ENCODE data around the gene CA5A.
"Not testable (repeated sequence)": the region's sequence is repeated elsewhere in the genome, so short reads cannot be mapped to it uniquely, and the experiment has no call there.

The CA5A gene

GRCh38 chr16:87936375-87937230 lies at the start of gene CA5A:
CA5A (minus strand) TSS chr16:87936529; CDS start chr16:87936450, 79 bp downstream.
- no peak for DNase-seq (ENCODE audit: low spot score)

- not testable (repeated sequence) for DNase-seq (ENCODE audit: low spot score)
Observed at GRCh38 chr16:87985493-87985892, 49.2 kb upstream of the CA5A start.

GRCh38 chr16:87984632-87985267 lies 48.4 kb upstream of the CA5A start:
- no peak for DNase-seq (ENCODE audit: low spot score)

DNA sequence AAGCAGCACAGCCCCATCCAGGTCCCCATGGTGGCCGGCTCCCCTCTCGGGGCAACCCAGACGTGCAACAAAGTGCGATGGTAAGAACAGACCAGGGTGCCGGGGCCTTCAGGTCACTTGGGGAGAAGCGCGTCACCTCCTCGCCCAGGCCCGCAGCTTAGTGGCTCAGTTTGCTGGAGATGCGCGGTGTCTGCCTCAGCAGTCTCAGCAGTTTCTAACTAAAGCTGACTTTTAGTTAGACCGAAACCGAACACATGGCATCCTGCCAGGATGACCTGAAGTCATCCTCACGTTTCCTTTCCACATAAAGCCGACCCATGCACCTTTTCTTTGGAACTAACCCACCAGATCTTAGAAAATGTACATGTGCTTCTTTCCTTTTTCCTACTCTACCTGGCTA lies 47.9 kb upstream of the CA5A start:
- not testable (repeated sequence) for DNase-seq (ENCODE audit: low spot score)

GRCh38 chr16:87983737-87984097 lies 47.4 kb upstream of the CA5A start:
- DNase-seq (ENCODE audit: low spot score): not testable (repeated sequence)

DNA sequence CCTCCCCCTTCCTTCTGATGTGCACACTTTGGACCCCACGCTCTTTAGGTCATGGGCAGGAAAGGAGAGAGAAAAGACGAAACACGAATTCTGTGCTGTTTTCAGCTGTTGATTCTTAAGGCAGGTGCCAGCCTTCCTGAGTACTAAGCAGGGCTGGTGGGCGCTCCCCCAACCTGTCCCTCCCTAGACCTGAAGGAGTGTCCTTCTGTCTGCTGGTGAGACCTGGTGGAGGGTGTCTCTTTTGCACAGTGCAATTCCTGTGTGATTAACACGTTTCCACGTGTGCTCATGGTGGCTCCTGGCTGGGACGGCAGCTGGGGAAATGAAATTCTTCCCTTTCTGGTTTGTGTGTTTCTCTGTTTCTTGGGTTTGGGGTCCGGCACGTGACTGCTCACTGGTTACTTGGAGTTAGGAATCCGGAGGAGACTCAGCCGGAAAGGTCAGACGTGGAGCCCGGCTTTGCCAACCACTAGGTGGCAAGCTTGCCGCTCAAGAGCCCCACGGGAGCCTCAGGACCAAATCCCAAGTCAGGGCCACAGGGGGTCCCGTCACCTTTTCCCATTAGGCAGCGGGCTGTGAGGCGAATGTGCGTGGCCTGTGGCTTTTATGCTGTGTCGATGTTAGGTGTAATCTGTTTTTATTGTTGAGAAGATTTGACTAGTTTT lies 46.9 kb upstream of the CA5A start:
- not testable (repeated sequence) for DNase-seq (ENCODE audit: low spot score)

DNA sequence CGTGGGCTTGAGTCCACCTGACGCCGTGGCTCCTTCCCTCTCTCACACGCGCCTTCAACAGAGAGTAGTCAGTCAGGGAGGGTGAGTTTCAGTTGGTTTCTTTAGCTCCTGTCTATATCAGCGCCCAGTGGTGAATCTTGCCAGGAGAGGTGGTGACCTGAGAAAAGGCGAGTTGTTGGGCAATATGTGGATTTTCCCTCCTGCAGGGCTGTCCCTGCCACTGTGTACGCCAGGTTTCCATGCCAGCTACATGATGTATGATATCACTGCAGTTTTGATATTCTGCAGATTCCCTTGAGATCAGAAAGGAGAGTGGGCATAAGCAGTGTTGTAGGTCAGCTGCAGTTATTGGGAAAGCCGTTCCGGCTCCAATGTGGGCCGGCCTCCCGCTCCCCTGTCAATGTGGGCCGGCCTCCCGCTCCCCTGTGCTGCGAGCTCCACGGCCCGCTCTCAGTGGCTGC lies 46.3 kb upstream of the CA5A start:
- DNase-seq (ENCODE audit: low spot score): no peak

DNA sequence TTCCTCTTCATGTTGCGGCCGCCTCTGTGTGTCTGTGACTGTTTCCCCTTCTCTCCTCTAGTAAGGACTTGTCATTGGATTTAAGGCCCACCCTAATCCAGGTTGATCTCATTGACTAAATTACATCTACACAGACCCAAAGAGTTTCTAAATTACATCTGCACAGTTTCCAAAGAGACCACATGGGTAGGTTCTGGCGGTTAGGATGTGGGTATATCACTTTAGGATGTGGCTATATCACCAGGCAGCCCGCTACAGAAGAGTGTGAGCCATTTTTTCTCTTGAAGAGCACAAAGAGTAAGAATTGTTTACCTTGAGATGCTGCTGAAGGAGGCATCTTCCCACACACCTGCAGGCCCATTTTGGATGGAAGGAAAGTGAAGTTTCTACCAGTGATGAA lies 45.0 kb upstream of the CA5A start:
- not testable (repeated sequence) for DNase-seq (ENCODE audit: low spot score)

- DNase-seq (ENCODE audit: low spot score): not testable (repeated sequence)
Observed at GRCh38 chr16:87979911-87980630, 43.7 kb upstream of the CA5A start.

DNA sequence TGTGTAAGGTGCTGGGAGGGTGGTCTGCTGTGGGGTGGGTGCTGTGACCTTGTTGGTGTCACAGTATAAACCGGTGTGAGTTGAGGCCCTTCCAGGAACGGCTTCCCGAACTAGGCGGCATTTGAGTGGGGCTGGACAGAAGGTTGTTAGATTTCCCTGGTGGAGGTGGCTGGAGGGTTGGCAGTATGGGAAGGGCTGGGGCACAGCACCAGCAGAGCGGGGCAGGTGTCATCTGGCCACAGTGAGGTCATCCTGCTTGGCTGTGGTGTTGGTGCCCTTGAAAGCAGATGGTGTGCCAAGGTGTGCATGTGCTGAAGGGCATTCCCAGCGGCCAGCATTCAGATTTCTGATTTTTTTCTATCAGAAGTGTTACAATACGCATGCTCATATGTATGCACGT lies 43.0 kb upstream of the CA5A start:
- DNase-seq (ENCODE audit: low spot score): no peak

DNA sequence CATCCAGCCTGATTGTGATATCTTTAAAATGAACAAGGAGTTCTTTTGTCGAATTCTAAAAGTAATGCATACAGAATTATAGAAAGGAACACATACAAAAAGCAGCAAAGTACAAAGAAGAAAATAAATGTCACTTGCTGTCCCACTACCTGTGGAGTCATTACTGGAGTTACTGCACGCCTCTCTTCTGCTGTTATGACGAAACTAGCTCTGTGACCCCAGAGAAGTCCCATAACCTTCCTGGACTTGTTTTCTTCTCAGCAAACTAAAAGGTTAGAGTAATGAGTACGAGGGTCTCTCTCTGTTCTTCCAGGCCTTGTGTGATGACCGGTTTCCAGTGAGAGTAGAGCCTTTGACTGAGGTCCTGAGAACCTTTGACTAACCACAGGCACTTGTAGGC lies 41.8 kb upstream of the CA5A start:
- DNase-seq (ENCODE audit: low spot score): no peak

GRCh38 chr16:87976665-87977064 lies 40.3 kb upstream of the CA5A start:
- no peak for DNase-seq (ENCODE audit: low spot score)

- no peak for DNase-seq (ENCODE audit: low spot score)
Observed at GRCh38 chr16:87974178-87974577, 37.8 kb upstream of the CA5A start.

DNA sequence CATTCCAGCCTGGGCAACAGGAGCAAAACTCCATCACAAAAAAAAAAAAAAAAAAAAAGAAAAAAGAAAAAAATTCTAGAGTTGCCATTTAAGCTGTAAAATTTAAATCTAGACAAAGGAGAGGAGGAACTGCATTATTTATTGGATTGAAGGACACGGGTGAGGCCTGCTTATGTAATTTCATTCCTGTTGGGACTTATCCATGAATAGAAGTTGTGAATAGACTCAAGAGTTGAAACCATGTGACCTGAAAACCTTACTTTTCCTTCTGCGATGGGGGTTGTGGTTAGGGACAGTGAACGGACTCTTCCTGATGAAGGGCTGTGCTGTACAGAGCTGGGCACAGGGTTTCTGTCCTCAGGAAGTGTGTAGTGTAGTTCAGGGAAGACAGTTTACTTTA lies 37.4 kb upstream of the CA5A start:
- DNase-seq (ENCODE audit: low spot score): no peak

- no peak for DNase-seq (ENCODE audit: low spot score)
Observed at GRCh38 chr16:87971933-87972332, 35.6 kb upstream of the CA5A start.

DNA sequence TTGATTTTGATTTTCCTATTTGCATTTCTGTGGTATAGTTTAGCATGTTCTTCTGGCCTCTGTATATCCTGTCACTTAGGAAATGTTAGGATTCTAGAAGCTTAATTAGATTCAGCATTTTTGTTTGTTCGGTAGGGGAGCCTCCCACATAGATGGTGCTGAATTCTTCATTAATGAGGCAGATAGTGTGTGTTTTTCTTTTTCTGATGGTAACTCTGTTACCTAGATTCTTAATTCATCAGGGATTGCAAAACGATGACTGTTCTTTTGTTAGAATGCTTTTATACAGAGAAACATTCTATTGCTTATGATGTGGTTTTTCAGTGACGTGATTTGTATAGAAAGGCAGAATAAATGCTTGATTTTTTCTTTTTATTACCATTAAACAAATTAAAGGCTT lies 33.9 kb upstream of the CA5A start:
- no peak for DNase-seq (ENCODE audit: low spot score)

GRCh38 chr16:87968541-87968940 lies 32.2 kb upstream of the CA5A start:
- DNase-seq (ENCODE audit: low spot score): no peak

GRCh38 chr16:87966685-87967185 lies 30.4 kb upstream of the CA5A start:
- DNase-seq (ENCODE audit: low spot score): no peak

DNA sequence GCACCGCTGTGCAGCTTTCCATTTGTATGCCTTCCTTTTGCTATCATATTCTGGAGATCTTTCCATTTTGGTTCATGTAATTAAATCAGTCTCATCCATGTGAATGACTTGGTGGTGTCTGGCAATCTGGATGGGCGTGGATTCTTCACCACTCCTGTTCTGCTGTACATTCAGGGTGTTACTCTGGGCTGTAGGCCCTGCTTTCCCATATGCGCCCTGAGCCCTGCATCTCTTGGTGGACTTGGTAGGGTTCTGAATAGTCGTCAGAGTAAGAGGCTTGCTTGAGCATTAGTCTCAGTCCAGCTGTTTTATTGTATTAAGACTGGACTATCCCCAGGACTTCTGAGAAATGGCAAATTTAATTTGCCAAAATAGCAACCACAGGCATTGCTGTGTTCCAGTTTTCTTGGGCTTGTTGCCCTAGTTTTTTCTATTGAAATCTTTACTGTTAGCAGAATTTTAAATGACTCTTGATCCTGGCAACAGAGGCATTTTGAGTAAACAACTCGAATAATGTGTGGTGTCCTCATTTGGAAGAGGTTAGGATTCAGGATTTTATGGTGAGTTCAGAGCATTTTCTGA lies 29.8 kb upstream of the CA5A start:
- no peak for DNase-seq (ENCODE audit: low spot score)

- no peak for DNase-seq (ENCODE audit: low spot score)
Observed at GRCh38 chr16:87965417-87965816, 29.1 kb upstream of the CA5A start.

DNA sequence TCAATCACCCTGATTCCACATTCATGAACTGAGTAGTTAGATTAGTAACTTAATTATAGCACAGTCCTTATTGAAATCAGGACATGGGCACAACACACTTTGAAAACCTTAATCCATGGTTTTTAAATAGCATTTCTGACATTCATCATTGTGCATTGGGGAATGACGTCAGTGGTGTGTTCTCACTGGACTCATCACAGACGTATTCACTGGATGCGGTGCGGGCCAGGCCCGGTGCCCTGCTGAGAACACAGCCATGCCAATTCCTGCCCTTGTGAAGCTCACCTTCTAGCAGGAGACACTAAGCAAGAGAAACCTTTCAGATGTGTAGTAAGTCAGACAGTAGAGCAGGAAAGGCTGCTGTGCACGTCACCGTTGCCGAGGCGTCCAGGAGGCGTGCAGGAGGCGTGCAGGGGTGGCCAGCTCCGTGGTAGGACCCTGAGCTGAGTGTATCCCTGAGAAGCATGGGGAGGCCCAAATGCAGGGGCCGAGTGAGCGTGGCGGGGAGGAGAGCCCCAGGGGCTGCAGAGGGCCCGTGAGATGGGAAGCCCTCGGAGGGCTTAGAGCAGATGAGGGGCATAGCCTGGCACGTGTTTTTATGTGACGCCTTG lies 27.8 kb upstream of the CA5A start:
- DNase-seq (ENCODE audit: low spot score): no peak

Measured in CD4-positive, alpha-beta T cell treated with Interleukin-6 at 100 ng/mL for 8 hours (primary cell).